ENCODE measurements around the gene BHLHE40.

Gene BHLHE40

GRCh38 chr3:4983739-4984510 lies 4.7 kb downstream of the BHLHE40 start:
- peak; percentile 48 to 73 for DNase-seq (ENCODE audit: low read depth in 2 of 2)

DNA sequence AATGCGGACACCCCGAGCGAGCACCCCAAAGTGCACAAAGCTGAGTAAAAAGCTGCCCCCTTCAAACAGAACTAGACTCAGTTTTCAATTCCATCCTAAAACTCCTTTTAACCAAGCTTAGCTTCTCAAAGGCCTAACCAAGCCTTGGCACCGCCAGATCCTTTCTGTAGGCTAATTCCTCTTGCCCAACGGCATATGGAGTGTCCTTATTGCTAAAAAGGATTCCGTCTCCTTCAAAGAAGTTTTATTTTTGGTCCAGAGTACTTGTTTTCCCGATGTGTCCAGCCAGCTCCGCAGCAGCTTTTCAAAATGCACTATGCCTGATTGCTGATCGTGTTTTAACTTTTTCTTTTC lies 5.3 kb downstream of the BHLHE40 start:
- DNase-seq (ENCODE audit: low read depth in 2 of 2): no peak

DNA sequence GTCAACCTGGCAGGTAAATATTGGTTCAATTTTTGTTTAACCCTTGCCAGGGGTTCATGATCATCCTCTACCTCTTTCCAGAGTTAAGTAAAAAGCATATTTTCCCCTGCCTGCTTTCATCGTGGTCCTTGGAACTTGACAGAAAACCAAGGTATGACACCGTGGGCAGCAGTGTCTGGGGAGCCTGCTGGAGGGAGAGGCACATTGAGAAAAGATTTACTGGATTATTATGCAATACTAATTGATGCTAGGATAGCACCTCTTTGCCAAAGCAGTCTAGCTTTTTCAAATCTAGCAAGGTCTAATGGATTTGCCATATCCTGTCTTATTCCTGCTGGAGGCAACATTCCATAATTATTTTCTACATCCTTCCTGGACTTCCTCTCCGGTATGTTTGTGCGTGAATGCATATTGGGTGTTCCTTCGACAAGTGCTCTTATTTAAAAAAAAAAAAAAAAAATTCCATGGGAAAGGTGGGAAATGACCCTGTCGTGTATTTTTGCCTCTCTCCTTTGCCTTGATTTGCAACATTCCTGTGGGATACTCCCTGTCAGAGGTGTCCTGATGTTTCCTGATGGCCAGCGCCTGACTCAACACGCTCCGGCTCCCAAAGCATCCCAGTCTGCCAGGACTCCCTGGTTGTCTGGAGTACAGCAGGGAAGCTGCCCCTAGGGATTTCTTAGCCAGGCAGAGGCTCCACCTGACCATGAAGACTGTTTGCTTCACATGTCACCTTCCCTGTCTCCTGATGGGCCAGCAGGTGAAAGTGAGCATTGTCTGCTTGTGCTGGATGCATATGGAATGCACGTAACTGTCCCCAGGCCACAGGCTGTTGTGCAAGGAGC lies 6.3 kb downstream of the BHLHE40 start:
- DNase-seq (ENCODE audit: low read depth in 2 of 2): no peak

GRCh38 chr3:4986175-4986781 lies 7.0 kb downstream of the BHLHE40 start:
- no peak for DNase-seq (ENCODE audit: low read depth in 2 of 2)

GRCh38 chr3:4986782-4987537 lies 7.7 kb downstream of the BHLHE40 start:
- DNase-seq (ENCODE audit: low read depth in 2 of 2): peak; percentile 56 to 67

DNA sequence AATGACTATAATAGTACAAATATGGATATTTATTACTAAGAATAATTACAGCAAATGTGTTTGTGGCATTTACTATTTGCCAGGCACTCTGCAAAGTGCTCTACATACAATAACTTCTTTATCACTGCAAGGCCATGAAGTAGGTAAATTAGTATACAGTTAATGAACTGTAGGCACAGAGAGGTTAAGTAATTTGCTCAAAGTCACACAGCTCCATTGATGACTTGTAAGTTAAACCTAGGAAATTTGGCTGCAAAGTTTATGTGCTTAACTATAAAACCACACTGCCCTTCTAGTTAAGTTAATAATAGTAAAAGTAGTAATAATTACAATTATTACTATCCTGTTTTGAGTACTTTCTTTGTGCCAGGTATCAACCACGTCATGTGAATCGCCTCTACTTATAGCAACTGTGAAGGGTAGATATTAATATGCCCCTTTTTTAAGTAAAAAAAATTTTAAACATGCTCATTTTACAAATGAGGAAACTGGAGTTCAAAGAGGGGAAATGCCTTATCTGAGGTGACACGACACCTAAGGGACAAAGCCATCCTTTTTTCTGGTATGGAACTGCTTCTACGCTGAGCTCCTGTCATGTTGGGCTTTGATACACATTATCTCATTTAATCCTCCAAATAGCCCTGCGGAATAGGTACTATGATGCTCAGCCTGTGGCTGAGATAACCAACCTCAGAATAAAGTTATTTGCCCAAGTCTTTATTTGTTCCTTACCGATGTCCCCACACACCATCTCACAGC lies 8.5 kb downstream of the BHLHE40 start:
- DNase-seq (ENCODE audit: low read depth in 2 of 2): no peak

DNA sequence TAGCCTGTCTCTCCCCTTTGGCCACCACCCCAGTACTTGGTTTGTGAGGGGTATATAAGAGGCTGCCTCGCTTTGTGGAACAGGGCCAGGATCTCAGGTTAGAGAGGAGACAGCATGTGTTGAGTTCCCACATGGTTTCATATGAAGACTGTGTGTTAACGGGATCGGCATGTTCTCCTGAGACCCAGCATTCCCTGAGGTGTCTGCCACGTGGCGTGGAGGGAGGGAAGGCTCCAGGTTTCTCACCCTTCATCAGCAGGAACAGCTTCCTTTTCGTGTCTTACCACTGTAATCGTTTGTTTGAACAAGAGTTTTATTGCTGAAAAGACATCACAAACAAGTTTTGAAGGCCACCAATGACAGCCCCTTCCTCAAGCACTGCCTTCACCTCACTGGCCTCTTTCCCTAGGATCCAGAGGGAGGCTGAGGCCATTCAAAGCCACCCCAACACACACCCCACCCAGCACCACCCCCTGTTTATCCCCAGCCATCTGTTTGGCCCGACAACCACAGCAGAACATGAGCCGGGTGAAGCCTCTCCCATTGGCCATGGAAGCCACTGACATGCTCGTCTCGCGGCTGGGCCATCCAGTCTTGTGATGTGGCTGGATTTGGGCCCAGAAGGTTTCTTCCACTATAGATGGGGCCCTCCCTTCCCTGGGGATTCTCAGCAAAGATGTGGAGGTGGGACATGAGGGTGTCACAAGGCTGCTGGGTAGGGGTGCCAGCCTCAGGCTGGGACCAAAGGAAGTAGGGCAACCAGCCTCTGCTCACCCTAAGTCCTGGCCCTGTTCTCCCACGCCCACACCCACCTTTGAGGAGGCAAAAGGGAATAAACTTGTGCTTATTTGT lies 10.0 kb downstream of the BHLHE40 start:
- no peak for DNase-seq (ENCODE audit: low read depth in 2 of 2)

GRCh38 chr3:4990069-4990468 lies 10.8 kb downstream of the BHLHE40 start:
- DNase-seq (ENCODE audit: low read depth in 2 of 2): no peak

DNA sequence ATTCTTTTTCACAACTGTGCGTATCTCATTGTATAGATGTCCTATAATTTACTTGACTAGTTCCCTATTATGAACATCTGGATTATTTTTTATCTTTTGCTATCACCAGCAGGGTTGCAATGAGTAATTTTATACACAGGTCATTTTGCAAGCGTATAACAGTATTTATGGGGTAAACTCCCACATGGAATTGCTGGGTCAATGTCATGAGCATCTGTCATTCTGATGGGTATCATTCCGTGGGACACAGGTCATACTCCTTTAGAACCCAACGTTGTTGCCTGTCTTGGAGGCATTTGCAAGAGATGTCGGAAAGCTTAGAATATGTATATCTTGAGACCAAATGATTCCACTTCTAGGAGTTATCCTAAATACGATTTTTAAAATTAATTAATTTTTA lies 12.9 kb downstream of the BHLHE40 start:
- DNase-seq (ENCODE audit: low read depth in 2 of 2): no peak

DNA sequence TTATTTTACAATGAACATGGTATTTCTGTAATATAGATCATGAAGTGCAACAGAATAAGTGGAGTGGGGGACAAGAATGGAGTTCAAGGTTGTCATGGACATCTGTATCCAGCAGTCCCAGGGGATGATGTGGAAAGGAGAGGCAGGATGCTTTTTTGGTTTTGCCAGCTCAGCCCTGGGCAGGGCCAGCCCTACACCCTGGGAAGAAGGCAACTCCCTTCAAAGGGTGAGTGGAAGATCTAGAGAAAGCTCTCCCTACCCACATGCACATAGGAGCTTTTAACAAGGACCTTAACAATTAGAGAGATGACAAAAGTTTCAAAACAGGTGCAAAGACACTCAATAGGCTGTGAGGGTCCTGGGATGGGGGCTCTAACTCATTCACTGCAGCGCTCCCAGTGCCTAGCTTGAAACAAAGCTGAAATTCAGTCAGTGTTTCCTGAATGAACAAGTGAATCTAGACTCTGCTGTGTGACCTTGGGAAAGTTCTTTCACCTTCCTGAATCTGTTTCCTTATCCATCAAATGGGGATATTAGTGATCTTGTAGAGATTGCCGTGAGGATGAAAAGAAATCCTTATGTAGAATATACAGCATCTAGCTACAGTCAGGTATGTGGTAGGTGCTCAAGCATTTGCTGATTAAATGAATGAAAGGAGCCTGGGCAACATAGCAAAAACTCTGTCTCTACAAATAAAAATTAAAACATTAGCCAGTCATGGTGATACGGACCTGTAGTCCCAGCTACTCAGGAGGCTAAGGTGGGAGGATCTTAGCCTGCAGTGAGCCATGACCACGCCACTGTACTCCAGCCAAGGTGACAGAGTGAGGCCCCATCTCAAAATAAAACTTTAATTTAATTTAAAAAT lies 14.3 kb downstream of the BHLHE40 start:
- no peak for DNase-seq (ENCODE audit: low read depth in 2 of 2)

DNA sequence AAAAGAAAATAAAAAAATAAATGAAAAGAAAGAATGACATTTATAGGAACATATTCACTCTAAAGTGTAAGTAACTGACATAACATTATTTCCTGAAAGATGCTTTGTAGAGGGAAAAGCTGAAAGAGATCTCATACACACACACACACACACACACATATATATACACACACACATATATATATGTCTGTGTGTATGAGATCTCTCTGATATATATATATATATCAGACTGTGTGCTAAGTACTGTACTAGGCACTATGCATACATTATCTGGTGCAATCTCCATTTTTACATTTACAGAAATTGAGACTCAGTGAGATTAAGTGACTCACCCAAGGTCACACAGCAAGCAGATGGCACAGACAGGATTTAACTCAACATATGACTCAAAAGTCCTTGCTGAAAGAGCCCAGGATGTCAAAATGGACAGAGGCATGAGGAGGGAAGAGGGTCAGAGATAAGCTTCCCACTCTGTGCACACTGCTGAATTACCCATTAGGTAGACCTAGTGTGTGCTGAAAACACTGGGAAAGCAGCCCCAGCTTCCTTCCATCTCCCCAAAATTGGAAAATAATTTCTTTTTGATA lies 15.0 kb downstream of the BHLHE40 start:
- DNase-seq (ENCODE audit: low read depth in 2 of 2): no peak

DNA sequence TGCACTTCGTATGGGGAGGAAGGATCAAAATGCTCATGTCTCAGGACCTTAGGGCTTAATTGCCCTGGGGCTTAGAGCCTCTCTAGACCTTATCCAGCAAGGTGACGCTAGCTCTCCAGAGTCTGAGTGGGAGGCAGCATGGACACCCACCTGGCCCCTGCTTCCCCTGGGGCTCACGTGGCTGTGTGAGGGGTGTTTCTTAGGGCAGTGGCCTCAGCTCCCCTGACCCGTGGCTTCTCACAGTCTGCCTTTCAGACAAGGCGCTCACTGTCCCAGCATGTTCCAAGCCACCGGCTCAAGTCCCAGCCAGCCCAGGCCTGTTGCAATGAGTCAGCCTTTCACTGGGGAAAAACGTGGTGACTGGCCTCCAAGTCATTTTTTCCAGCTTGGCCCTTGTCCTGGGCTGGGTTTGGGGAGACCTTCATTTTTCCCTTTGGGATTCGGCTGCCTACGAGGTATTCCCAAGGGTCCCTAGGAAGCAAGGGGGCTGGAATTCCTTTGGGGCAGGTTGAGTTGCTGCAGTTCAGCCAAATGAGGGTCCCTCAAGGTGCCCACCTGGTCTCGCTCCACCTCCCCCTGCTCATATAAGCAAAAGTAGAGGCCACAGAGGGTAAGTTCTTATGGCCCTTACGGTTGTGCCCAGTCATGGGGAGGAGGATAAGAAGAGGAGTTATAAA lies 15.7 kb downstream of the BHLHE40 start:
- no peak for DNase-seq (ENCODE audit: low read depth in 2 of 2)

GRCh38 chr3:4995500-4996053 lies 16.3 kb downstream of the BHLHE40 start:
- no peak for DNase-seq (ENCODE audit: low read depth in 2 of 2)

DNA sequence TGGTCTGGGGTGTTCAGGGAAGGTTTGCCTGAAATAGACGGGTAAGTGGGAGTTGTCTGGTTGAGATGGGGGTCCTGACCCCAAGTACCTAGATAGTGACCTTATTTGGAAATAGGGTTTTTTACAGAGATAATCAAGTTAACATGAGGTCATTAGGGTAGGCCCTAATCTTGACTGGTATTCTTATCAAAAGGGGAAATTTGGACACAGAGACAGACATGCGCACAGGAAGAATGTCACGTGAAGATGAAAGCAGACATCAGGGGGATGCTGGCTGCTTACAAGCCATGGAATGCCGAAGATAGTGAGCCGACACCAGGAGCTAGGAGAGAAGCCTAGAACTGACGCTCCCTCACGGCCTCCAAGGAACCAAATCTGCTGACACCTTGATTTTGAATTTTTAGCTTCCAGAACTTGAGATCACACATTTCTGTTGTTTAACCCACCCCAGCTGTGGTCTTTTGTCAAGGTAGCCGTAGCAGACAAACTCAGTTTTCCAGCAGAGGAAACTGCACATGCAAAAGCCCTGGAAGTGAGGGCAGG lies 17.1 kb downstream of the BHLHE40 start:
- no peak for DNase-seq (ENCODE audit: low read depth in 2 of 2)

DNA sequence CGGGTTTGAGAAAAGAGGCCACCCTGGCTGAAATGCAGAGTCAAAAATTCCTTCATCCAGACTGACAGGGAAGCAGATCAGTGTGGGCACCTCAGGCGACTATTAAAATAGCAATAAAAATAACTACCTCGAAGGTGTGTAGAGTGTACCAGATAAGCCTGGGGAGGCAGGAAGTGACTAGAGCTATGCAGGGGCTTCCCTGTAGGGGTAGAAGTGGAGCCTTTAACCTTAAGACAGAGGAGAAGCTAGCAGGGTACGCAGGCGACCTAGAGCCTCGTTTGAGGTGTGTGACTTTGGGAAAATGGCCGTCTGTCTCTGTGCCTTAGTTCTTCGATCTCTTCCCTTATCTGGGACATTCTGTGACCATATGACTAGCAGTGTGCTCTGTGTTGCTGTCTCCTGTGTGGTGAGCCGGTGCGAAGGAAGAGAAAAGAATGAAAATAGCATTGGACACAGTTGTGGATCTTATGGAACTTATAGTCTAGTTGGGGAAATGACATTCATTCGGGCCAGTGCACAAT lies 17.6 kb downstream of the BHLHE40 start:
- DNase-seq (ENCODE audit: low read depth in 2 of 2): no peak

DNA sequence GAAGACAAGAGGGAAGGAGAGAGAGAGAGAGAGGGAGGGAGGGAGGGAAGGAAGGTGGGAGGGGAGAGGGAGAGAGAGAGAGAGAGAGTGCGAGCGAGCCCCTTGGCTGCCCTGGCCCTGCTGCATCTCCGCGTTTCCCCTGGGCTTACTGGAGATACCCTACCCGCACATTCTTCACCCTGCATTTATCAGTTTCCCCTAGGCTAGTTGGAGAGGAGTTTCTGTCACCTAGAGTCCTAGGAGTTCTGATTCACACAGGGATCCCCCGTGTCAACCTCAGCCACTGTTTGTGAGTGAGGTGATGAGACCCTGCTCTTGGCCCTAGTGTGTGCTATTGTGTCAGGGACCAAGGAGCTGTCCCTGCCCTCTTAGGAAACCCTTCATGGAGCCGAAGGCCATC lies 18.7 kb downstream of the BHLHE40 start:
- DNase-seq (ENCODE audit: low read depth in 2 of 2): no peak

DNA sequence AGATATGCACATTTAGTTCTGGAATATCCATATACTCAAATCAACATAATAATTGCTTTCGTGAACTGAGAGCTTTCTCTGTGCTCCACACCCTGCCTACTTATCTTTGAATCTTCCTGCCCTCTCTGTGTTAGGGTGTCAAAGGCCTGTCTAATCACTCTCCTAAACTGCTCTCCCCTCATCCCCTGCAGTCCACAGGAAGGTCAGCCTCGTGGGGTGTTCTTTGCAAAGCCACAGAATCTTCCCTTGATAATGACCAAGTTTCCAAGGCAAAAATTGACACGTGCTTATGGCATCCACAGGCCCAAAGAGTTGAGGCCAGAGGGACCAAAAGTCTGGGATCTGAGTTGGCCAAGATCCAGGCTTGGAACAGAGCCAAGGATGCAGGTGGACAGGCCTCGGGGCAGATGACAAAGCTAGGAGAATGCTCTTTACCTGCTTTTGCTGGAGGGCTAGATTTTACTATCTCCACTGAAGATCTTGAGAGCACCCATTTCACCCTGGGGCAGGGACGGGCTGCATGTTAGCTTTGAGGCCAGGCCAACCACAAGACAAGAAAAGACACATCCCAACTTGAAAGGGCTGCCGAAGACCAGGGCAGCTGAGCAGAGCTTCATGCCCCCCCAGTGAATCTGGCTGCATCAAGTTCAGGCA lies 20.4 kb downstream of the BHLHE40 start:
- no peak for DNase-seq (ENCODE audit: low read depth in 2 of 2)
